Hindlimb muscle (tissue), 1 donor: ENCODE results near the gene HMCES. TPM values are rescaled to one million over a fixed set of nuclear protein-coding genes. Genes with fewer than 3 reads are reported as not detected.
"Not testable (repeated sequence)": the region's sequence is repeated elsewhere in the genome, so short reads cannot be mapped to it uniquely, and the experiment has no call there.

Source experiments
- DNase-seq: peaks from one replicate; pipeline ENCODE4 v3.0.0-alpha.2; 2013
- polyA plus RNA-seq: library from polyadenylated mRNA; unstranded; fragments of 120-200 nt; gene quantifications from one replicate; pipeline ENCODE4 v1.2.1, GENCODE V29; 2013; ENCODE audit not compliant: insufficient read length

The HMCES gene
- polyA plus RNA-seq, 1 donor = 23.5 TPM

- DNase-seq = no peak
Measured at GRCh38 chr3:129347458-129347845, 68.8 kb downstream of the HMCES start.

GRCh38 chr3:129348734-129349133 is 70.1 kb downstream of the HMCES start:
- no peak for DNase-seq

- not testable (repeated sequence) for DNase-seq
Measured at GRCh38 chr3:129349169-129349568, 70.5 kb downstream of the HMCES start.

- DNase-seq = no peak
Measured at GRCh38 chr3:129349791-129350190, 71.1 kb downstream of the HMCES start.

- DNase-seq = no peak
Measured at GRCh38 chr3:129352045-129352444, 73.4 kb downstream of the HMCES start.

GRCh38 chr3:129352650-129353588 is 74.2 kb downstream of the HMCES start:
- no peak for DNase-seq

- no peak for DNase-seq
Measured at GRCh38 chr3:129353589-129353941, 74.9 kb downstream of the HMCES start.

Other genes with a start within 250 kb of the HMCES start
- gene GP9, start 218.1 kb upstream of the HMCES start, polyA plus RNA-seq = 0.30 TPM
- gene RAB43, start 157.1 kb upstream of the HMCES start, polyA plus RNA-seq = 2.4 TPM
- 34.1 TPM for gene ISY1, start 117.8 kb upstream of the HMCES start, polyA plus RNA-seq
- 278 TPM for gene CNBP, start 95.0 kb upstream of the HMCES start, polyA plus RNA-seq
- 103 TPM for gene COPG1, start 29.3 kb upstream of the HMCES start, polyA plus RNA-seq
- gene EFCAB12, start 149.8 kb downstream of the HMCES start, polyA plus RNA-seq = 0.13 TPM
- 27.1 TPM for gene MBD4, start 161.1 kb downstream of the HMCES start, polyA plus RNA-seq
- 41.2 TPM for gene IFT122, start 161.4 kb downstream of the HMCES start, polyA plus RNA-seq
- gene RHO, start 249.8 kb downstream of the HMCES start, polyA plus RNA-seq = 0.10 TPM